ENCODE data around the gene MYBPC1. TPM values are rescaled to one million over a fixed set of nuclear protein-coding genes. Genes with fewer than 3 reads are reported as not detected.

MYBPC1 gene
- total and polyA plus RNA-seq, 9 of the 15 experiments (the other 6 are each of a cell fraction or from before 2014, with no cell fraction given) = not detected

GRCh38 chr12:101696251-101697196, 101.8 kb downstream of the MYBPC1 start (continued):
- TF ChIP-seq MGA (IDR thresholded peaks at IDR 0.05) = peak; percentile 64
- peak; percentile 89 to 91 for TF ChIP-seq TRIM24 (IDR thresholded peaks at IDR 0.05)
- TF ChIP-seq ZNF699 (CRISPR knock-in tag; IDR thresholded peaks at IDR 0.05; ENCODE audit: insufficient replicate concordance) = no peak
- no peak for TF ChIP-seq ZNF77 (CRISPR knock-in tag; IDR thresholded peaks at IDR 0.05)
- no peak for TF ChIP-seq RNF219 (CRISPR knock-in tag; IDR thresholded peaks at IDR 0.05)
- TF ChIP-seq GTF2F1 (IDR thresholded peaks at IDR 0.05; ENCODE audit: low read depth, low read length) = no peak
- no peak for TF ChIP-seq ZNF740 (CRISPR knock-in tag; IDR thresholded peaks at IDR 0.05)
- no peak for TF ChIP-seq ZNF740 (tag; IDR thresholded peaks at IDR 0.05)
- peak; percentile 42; the same call in 1 of the 2 replicates for TF ChIP-seq NFE2 (IDR thresholded peaks at IDR 0.05; ENCODE audit: low read depth)
- peak; percentile 83 for TF ChIP-seq SMAD4 (CRISPR knock-in tag; conservative IDR thresholded peaks at IDR 0.05)
- TF ChIP-seq IRF9 (tag; IDR thresholded peaks at IDR 0.05) = peak; percentile 71; the same call in 1 of the 2 replicates

Measured in K562 (cell line).